A549 (cell line): ENCODE results near the gene DPEP2NB.

Source experiments
- CEBPB ChIP-seq, 2 experiments: fragments of >200 bp in 1 of 2; sonication (Bioruptor Twin) in 1 of 2; formaldehyde crosslinking in 1 of 2; IDR thresholded peaks; 2 replicates each; pipeline ENCODE4 v1.6.1; 2012 to 2016
- CTCF ChIP-seq: fragments of >200 bp; sonication (Bioruptor Twin); formaldehyde crosslinking; IDR thresholded peaks from 3 replicates; pipeline ENCODE4 v1.5.1; 2016
- EP300 ChIP-seq, 2 experiments: fragments of >200 bp; sonication (Bioruptor Twin); formaldehyde crosslinking; IDR thresholded peaks; 2 replicates in 1 of 2; 3 replicates in 1 of 2; pipeline ENCODE4 v1.6.1; 2016 to 2017
- HMGXB4 ChIP-seq: fragments of 250-450 bp; sonication (Bioruptor Pico); IDR thresholded peaks from 2 replicates; pipeline ENCODE4 v1.5.0; 2021; ENCODE audit warnings: mild to moderate bottlenecking, moderate library complexity, borderline replicate concordance
- HOXA7 ChIP-seq: fragments of 250-450 bp; sonication (Bioruptor Pico); IDR thresholded peaks from 2 replicates; pipeline ENCODE4 v1.5.0; 2020; ENCODE audit warnings: mild to moderate bottlenecking, moderate library complexity
- MAFK ChIP-seq: fragments of 450-650 bp; IDR thresholded peaks from 2 replicates; pipeline ENCODE4 v1.6.1; 2014; ENCODE audit not compliant: partially characterized antibody
- MYC ChIP-seq: IDR thresholded peaks from 2 replicates; pipeline ENCODE4 v1.6.1; 2012; ENCODE audit warnings: mild to moderate bottlenecking, inconsistent platforms, low read length, improper control_type of control experiment, borderline replicate concordance
- NFE2L2 ChIP-seq: fragments of 150-350 bp; conservative IDR thresholded peaks from 2 replicates; pipeline ENCODE4 v1.6.1; 2014; ENCODE audit warnings: low read length
- PHF8 ChIP-seq: fragments of 200-600 bp; sonication (generic); IDR thresholded peaks from 2 replicates; pipeline ENCODE4 v1.6.1; 2016; ENCODE audit warnings: low read depth, mild to moderate bottlenecking, antibody characterized with exemption, moderate library complexity, borderline replicate concordance
- POLR2A ChIP-seq: IDR thresholded peaks from 2 replicates; pipeline ENCODE4 v1.6.1; 2012; ENCODE audit warnings: mild to moderate bottlenecking, low read length
- RAD21 ChIP-seq, 2 experiments: fragments of >200 bp in 1 of 2; sonication (Bioruptor Twin) in 1 of 2; formaldehyde crosslinking in 1 of 2; IDR thresholded peaks in 1 of 2; conservative IDR thresholded peaks in 1 of 2; 2 replicates in 1 of 2; 3 replicates in 1 of 2; pipeline ENCODE4 v1.6.1; 2012 to 2018; ENCODE audit warnings: inconsistent platforms in 1 of 2
- ZSCAN20 ChIP-seq: fragments of 250-450 bp; sonication (Bioruptor Pico); IDR thresholded peaks from 2 replicates; pipeline ENCODE4 v1.8.0; 2022; ENCODE audit warnings: mild to moderate bottlenecking, moderate library complexity

DNA sequence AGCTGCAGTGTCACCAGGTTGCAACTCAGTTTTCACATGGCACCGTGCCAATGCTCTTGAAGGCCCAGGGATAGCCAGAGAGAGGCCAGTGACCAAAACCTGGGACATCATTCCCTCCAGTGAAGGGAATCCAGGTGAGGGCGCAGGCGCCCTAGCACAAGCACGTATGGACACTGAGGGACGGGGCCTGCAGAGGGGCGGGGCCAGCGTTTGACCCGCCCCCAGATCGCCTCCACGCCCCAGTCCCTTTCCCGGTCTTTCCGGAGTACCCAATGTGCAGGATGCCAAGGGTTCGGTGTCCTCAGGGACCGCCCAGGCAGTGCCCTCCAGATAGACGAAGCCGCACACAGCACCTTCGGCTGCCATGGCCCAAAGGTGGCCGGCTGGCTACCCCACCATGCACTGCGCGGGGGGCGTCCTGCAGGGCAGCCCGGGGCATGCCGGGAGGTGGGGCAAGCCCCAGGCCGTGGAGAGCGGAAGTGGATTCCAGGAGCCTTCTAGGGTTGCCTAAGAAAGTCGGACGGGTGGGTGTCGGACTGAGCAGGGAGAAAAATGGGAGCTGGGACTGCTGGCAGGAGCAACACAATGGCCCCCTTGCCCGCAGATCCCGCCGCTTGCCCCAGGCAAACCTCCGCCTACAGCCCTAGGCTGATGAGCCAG is 51.9 kb downstream of the DPEP2NB start:
- TF ChIP-seq CTCF = no peak
- no peak for TF ChIP-seq POLR2A
- no peak for TF ChIP-seq ZSCAN20 (CRISPR knock-in tag)
- TF ChIP-seq MYC = no peak
- no peak for TF ChIP-seq EP300 (IDR thresholded peaks at IDR 0.05)
- TF ChIP-seq CEBPB (IDR thresholded peaks at IDR 0.05) = no peak
- no peak for TF ChIP-seq RAD21 (conservative IDR thresholded peaks at IDR 0.05 in 1 of 2, IDR thresholded peaks at IDR 0.05 in 1 of 2)
- no peak for TF ChIP-seq PHF8
- TF ChIP-seq HOXA7 (CRISPR knock-in tag) = no peak
- no peak for TF ChIP-seq MAFK
- no peak for TF ChIP-seq NFE2L2
- TF ChIP-seq HMGXB4 = no peak
